Activated CD4-positive, alpha-beta T cell treated with anti-CD3 and anti-CD28 coated beads for 24 hours (primary cell): ENCODE data around the gene TPCN1.

ENCODE experiments used
- DNase-seq, 2 donors: peaks; one replicate each; pipeline ENCODE4 v3.0.0-alpha.2; 2020; ENCODE audit warnings: low read depth in 2 of 2

The TPCN1 gene

GRCh38 chr12:113285679-113286610, 64.7 kb downstream of the TPCN1 start:
- DNase-seq = no peak

GRCh38 chr12:113286712-113287111, 65.4 kb downstream of the TPCN1 start:
- DNase-seq = no peak

GRCh38 chr12:113287146-113287898, 66.1 kb downstream of the TPCN1 start:
- no peak for DNase-seq

- no peak for DNase-seq
Observed at GRCh38 chr12:113287899-113288282, 66.6 kb downstream of the TPCN1 start.

GRCh38 chr12:113289361-113289760, 68.1 kb downstream of the TPCN1 start:
- no peak for DNase-seq

- DNase-seq = no peak
Observed at GRCh38 chr12:113290506-113290905, 69.2 kb downstream of the TPCN1 start.

- no peak for DNase-seq
Observed at GRCh38 chr12:113291586-113291985, 70.3 kb downstream of the TPCN1 start.

GRCh38 chr12:113292091-113292490, 70.8 kb downstream of the TPCN1 start:
- no peak for DNase-seq

GRCh38 chr12:113292547-113292946, 71.3 kb downstream of the TPCN1 start:
- no peak for DNase-seq

GRCh38 chr12:113293100-113293499, 71.8 kb downstream of the TPCN1 start:
- DNase-seq = no peak

GRCh38 chr12:113295886-113296556, 74.8 kb downstream of the TPCN1 start:
- DNase-seq = no peak

GRCh38 chr12:113296557-113297213, 75.4 kb downstream of the TPCN1 start:
- DNase-seq = no peak

- DNase-seq = no peak
Observed at GRCh38 chr12:113297214-113297587, 75.9 kb downstream of the TPCN1 start.

GRCh38 chr12:113297621-113298471, 76.6 kb downstream of the TPCN1 start:
- DNase-seq = no peak

- no peak for DNase-seq
Observed at GRCh38 chr12:113298472-113298817, 77.2 kb downstream of the TPCN1 start.

GRCh38 chr12:113298861-113299545, 77.7 kb downstream of the TPCN1 start:
- no peak for DNase-seq

- DNase-seq = no peak
Observed at GRCh38 chr12:113299619-113300237, 78.5 kb downstream of the TPCN1 start.

GRCh38 chr12:113301811-113302210, 80.5 kb downstream of the TPCN1 start:
- DNase-seq = no peak

- no peak for DNase-seq
Observed at GRCh38 chr12:113302466-113302865, 81.2 kb downstream of the TPCN1 start.
